Measurements from ENCODE around the gene HEPN1. TPM values are rescaled to one million over a fixed set of nuclear protein-coding genes. Genes with fewer than 3 reads are reported as not detected.

HEPN1 gene
- total and polyA plus RNA-seq, 4 donors = 0.51 TPM; not detected in 3

DNA sequence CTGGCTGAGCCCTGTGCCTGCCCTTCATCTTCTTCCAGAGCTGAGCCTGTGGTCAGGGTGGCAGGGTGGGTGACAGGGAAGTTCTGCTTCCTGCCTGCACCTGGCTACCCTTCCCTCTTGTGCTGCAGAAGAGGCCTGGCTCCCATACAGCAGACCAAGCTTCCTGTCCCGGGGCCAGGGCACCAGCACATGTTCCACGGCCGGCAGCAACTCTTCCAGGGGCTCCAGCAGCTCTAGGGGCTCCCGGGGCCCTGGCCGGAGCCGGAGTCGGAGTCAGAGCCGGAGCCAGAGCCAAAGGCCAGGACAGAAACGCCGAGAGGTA is 38.8 kb upstream of the HEPN1 start:
- ATAC-seq (ENCODE audit: low FRiP score) = no peak
- intact Hi-C loops (cut with DNase I) = no loop called here
- Histone ChIP-seq H3K27ac (ENCODE audit: low read depth in 1 of 2, low read length in 2 of 2) (no peak overlapping the region), H3K4me3 (ENCODE audit: low read length in 2 of 2) (no peak overlapping the region), H3K4me1 (ENCODE audit: control insufficient read depth in 1 of 2, insufficient read depth in 2 of 2, low read length in 2 of 2) (no peaks in the 10 kb centered on the region), H3K27me3 (ENCODE audit: control insufficient read depth in 1 of 2, insufficient read depth in 2 of 2, low read length in 1 of 2) (no peaks in the 10 kb centered on the region), H3K9me3 (ENCODE audit: control insufficient read depth, low read length) (no peaks in the 10 kb centered on the region), H3K36me3 (ENCODE audit: control insufficient read depth in 1 of 2, insufficient read depth in 2 of 2, low read length in 1 of 2) (no peaks in the 10 kb centered on the region)
- 84 to 86% methylated on average over 10 of the region's 10 CpGs for WGBS, 2 donors
- DNase-seq = no peak

DNA sequence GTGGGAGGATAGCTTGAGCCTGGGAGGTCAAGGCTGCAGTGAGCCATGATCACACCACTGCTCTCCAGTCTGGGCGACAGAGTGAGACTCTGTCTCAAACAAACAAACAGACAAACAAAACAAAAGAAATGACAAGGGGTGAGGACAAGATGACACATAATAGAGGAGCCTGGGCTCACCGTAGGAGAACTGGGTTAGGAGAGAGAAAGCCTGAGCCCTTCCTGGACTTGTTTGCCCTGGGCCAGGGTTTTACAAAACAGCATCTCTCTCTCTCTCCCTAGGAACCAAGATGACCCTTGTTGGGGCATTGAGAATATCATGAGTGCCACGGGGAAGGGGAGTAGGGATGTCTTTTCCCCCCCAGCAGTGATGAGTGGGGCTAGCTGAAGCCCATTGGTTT is 38.1 kb upstream of the HEPN1 start:
- no peak overlapping the region for H3K4me3 ChIP-seq (ENCODE audit: low read length in 2 of 2)
- no peak overlapping the region for H3K27ac ChIP-seq (ENCODE audit: low read depth in 1 of 2, low read length in 2 of 2)
- intact Hi-C loops (cut with DNase I) = no loop called here
- no peaks in the 10 kb centered on the region for H3K9me3 ChIP-seq (ENCODE audit: control insufficient read depth, low read length)
- H3K36me3 ChIP-seq (ENCODE audit: control insufficient read depth in 1 of 2, insufficient read depth in 2 of 2, low read length in 1 of 2) = no peaks in the 10 kb centered on the region
- no peaks in the 10 kb centered on the region for H3K4me1 ChIP-seq (ENCODE audit: control insufficient read depth in 1 of 2, insufficient read depth in 2 of 2, low read length in 2 of 2)
- no peak for ATAC-seq (ENCODE audit: low FRiP score)
- H3K27me3 ChIP-seq (ENCODE audit: control insufficient read depth in 1 of 2, insufficient read depth in 2 of 2, low read length in 1 of 2) = no peaks in the 10 kb centered on the region
- DNase-seq = no peak
- WGBS, 2 donors = 78% methylated on average over 3 of the region's 3 CpGs

DNA sequence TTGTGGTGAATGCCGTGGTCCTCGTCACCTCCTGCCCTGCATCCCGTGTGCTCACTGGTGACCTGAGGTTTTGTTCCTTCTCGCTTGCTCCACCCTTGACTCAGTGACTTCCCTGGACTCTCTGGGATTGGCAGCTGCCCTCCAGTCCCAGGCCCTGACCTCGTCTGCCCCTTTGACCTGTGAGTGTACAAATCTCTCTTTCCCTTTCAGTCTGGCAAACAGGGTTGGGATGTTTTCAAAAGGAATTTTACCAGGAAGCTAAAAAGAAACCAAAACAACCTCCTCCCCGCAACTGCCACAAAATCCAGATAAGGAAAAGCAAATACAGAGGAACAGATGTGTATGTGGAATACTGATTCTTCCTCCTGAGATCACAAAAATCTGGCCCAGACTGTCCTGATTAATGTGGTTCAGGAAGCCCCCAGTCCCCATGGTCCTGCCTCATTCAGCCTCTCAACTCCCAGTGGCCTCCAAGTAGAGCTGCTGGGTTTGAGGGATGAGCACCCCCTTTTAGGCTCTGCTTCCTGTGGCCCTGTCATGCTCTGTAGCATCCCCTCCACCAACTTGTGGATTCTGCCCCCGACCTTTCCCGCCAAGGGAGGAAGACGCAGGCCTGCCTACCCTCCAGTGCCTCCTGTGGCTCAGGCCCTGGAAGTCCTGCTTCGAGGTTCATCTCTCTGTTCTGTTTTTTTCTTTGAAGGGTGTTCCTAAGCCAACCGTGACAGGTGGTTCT is 36.5 kb upstream of the HEPN1 start:
- intact Hi-C loops (cut with DNase I) = no loop called here
- no peak overlapping the region for H3K27ac ChIP-seq (ENCODE audit: low read depth in 1 of 2, low read length in 2 of 2)
- peak in 1 of 2 donors; percentile 65 for DNase-seq

DNA sequence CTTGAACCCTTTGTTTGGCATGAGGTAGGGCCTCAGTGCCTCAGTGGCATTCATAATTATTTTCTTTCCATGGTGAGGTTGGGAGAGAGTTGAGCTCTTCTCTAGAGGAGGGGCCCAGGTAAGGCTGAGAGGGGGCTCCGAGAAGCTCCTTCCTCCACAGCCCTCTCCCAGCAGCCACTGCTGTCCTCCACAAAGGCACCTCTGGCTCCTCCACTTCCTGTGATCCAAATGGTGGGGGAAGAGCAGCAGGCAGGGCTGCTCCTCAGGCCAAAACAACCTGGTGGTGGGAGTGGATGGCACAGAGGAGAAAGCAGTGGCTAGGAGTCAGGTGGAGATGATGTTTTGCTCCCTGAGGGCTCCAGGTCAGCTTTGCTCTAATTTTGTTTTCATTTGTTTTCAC is 34.7 kb upstream of the HEPN1 start:
- no peak for DNase-seq

More for the DNA sequence above, 36.5 kb upstream of the HEPN1 start:
- Histone ChIP-seq H3K4me3 (ENCODE audit: low read length in 2 of 2) (no peak overlapping the region), H3K36me3 (ENCODE audit: control insufficient read depth in 1 of 2, insufficient read depth in 2 of 2, low read length in 1 of 2) (no peaks in the 10 kb centered on the region), H3K27me3 (ENCODE audit: control insufficient read depth in 1 of 2, insufficient read depth in 2 of 2, low read length in 1 of 2) (no peaks in the 10 kb centered on the region), H3K4me1 (ENCODE audit: control insufficient read depth in 1 of 2, insufficient read depth in 2 of 2, low read length in 2 of 2) (no peaks in the 10 kb centered on the region), H3K9me3 (ENCODE audit: control insufficient read depth, low read length) (no peaks in the 10 kb centered on the region)
- WGBS, 2 donors = 78% methylated on average over 11 of the region's 11 CpGs
- ATAC-seq (ENCODE audit: low FRiP score) = no peak

DNA sequence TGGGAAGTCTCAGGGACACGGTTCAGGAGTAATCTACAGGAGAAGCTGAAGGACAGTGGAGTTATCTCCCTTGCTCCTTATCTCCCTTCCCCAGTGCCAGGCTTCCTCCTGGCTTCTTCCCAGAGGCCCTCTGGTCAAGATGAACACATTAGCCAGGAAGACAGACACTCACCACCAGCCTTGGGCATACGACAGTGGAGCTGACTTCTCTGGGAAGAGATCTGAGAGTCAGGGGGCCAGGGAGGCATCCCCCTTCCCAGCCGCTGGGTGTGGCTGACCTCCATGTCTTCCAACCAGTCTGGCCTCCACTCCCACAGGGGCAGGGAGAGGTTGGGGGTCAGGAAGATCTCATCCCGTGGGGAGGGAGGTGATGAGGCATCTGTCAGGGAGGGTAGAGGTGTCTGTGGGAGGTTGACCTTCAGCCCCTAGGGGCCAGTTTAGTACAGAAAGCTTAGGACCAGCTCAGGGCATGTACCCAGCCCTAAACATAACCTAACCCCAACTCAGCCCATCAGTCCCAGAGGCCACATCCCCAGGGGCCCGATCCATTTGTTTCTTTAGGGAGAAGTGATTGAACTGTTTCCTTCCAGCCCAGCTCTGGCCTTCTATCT is 34.1 kb upstream of the HEPN1 start:
- peak in 1 of 2 donors; percentile 65 for DNase-seq
- no peak for ATAC-seq (ENCODE audit: low FRiP score)

More for the DNA sequence above, 34.7 kb upstream of the HEPN1 start:
- Histone ChIP-seq H3K27me3 (ENCODE audit: control insufficient read depth in 1 of 2, insufficient read depth in 2 of 2, low read length in 1 of 2) (no peaks in the 10 kb centered on the region), H3K4me3 (ENCODE audit: low read length in 2 of 2) (no peak overlapping the region), H3K27ac (ENCODE audit: low read depth in 1 of 2, low read length in 2 of 2) (no peak overlapping the region), H3K36me3 (ENCODE audit: control insufficient read depth in 1 of 2, insufficient read depth in 2 of 2, low read length in 1 of 2) (no peaks in the 10 kb centered on the region), H3K9me3 (ENCODE audit: control insufficient read depth, low read length) (no peaks in the 10 kb centered on the region), H3K4me1 (ENCODE audit: control insufficient read depth in 1 of 2, insufficient read depth in 2 of 2, low read length in 2 of 2) (no peaks in the 10 kb centered on the region)
- no peak for ATAC-seq (ENCODE audit: low FRiP score)
- WGBS, 2 donors = 86 to 88% methylated on average over 1 of the region's 1 CpG
- intact Hi-C loops (cut with DNase I) = no loop called here

DNA sequence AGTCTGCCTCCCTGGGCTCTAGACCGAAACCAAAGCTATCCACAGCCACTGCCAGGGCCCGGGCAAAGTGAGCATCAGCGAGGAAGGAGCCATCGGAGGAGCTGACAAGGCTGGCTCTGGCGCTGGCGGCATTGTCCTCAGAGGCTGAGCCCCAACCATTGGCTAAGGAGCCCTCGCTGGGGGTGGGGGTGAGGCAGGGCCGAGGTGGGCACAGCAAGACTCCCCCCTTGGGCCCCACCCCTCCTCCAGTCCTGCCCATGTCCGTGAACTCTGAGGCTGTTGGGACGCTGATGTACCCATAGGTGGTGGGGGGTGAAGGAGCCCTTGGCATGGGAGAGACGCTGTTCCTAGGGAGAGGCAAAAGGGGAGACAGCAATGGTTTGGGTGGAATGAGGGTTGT is 32.6 kb upstream of the HEPN1 start:
- Histone ChIP-seq H3K9me3 (ENCODE audit: control insufficient read depth, low read length) (no peaks in the 10 kb centered on the region), H3K4me1 (ENCODE audit: control insufficient read depth in 1 of 2, insufficient read depth in 2 of 2, low read length in 2 of 2) (no peaks in the 10 kb centered on the region), H3K36me3 (ENCODE audit: control insufficient read depth in 1 of 2, insufficient read depth in 2 of 2, low read length in 1 of 2) (no peaks in the 10 kb centered on the region), H3K27me3 (ENCODE audit: control insufficient read depth in 1 of 2, insufficient read depth in 2 of 2, low read length in 1 of 2) (no peaks in the 10 kb centered on the region), H3K4me3 (ENCODE audit: low read length in 2 of 2) (no peak overlapping the region), H3K27ac (ENCODE audit: low read depth in 1 of 2, low read length in 2 of 2) (no peak overlapping the region)
- peak in 1 of 2 donors; percentile 68 for DNase-seq
- intact Hi-C loops (cut with DNase I) = no loop called here
- 86 to 89% methylated on average over 11 of the region's 11 CpGs for WGBS, 2 donors
- no peak for ATAC-seq (ENCODE audit: low FRiP score)

More for the DNA sequence above, 34.1 kb upstream of the HEPN1 start:
- H3K27ac ChIP-seq (ENCODE audit: low read depth in 1 of 2, low read length in 2 of 2) = no peak overlapping the region
- no peak overlapping the region for H3K4me3 ChIP-seq (ENCODE audit: low read length in 2 of 2)
- no peaks in the 10 kb centered on the region for H3K36me3 ChIP-seq (ENCODE audit: control insufficient read depth in 1 of 2, insufficient read depth in 2 of 2, low read length in 1 of 2)
- no peaks in the 10 kb centered on the region for H3K9me3 ChIP-seq (ENCODE audit: control insufficient read depth, low read length)
- no peaks in the 10 kb centered on the region for H3K27me3 ChIP-seq (ENCODE audit: control insufficient read depth in 1 of 2, insufficient read depth in 2 of 2, low read length in 1 of 2)
- no peaks in the 10 kb centered on the region for H3K4me1 ChIP-seq (ENCODE audit: control insufficient read depth in 1 of 2, insufficient read depth in 2 of 2, low read length in 2 of 2)
- intact Hi-C loops (cut with DNase I) = no loop called here
- 62 to 68% methylated on average over 5 of the region's 5 CpGs for WGBS, 2 donors

DNA sequence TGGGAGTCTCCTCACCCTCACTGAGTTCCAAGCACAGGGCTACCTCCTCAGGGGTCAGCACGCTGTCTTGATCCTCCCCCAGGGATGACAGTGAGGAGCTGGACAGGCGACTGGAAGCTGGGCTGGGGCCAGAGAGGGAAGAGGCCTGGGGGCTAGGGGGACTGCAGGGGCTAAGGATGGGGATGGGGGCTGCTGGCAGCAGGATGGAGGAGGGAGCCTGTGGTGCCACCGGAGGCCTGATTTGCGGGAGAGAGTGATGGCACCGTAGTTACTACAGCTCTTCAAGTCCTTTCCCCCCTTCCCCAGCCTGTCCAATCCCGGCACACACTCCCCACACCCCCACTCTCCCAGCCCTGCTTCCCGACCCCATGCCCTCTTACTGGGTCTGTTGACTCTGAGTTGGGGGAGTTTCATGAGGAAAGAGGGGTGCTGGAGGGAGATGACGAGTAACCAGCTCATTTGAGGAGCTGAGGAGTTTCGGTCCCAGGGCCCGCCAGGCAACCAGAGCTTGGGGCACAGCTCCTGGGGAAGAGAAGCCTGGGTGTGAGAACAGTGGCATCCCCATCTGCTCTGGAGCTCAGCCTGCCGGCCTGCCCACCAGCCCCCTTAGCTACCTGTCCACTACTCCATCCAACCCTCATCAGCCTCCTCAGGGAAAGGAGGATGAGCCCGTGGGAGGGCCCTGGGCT is 31.9 kb upstream of the HEPN1 start:
- WGBS, 2 donors = 74 to 84% methylated on average over 11 to 12 of the region's 12 CpGs
- no peak for DNase-seq
- Histone ChIP-seq H3K9me3 (ENCODE audit: control insufficient read depth, low read length) (no peaks in the 10 kb centered on the region), H3K27me3 (ENCODE audit: control insufficient read depth in 1 of 2, insufficient read depth in 2 of 2, low read length in 1 of 2) (no peaks in the 10 kb centered on the region), H3K27ac (ENCODE audit: low read depth in 1 of 2, low read length in 2 of 2) (no peak overlapping the region), H3K4me1 (ENCODE audit: control insufficient read depth in 1 of 2, insufficient read depth in 2 of 2, low read length in 2 of 2) (no peaks in the 10 kb centered on the region), H3K36me3 (ENCODE audit: control insufficient read depth in 1 of 2, insufficient read depth in 2 of 2, low read length in 1 of 2) (no peaks in the 10 kb centered on the region), H3K4me3 (ENCODE audit: low read length in 2 of 2) (no peak overlapping the region)
- ATAC-seq (ENCODE audit: low FRiP score) = no peak
- intact Hi-C loops (cut with DNase I) = no loop called here

DNA sequence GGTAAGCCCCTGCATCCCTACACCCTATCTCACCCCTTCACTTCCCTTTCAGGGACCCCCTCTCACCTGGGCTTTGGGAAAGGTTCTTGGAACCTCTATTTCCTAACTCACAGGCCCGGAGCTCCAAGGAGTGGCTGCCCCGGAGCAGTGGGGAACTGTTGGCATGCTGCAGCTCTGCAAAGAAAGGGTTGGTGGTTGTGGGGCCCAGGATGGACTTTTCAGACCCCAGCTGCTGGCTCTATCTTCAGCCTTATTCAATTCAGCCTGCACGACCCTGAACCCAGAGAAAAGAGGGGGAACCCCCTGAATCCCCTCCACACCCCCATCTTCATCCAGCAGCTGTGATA is 31.4 kb upstream of the HEPN1 start:
- no peak for ATAC-seq (ENCODE audit: low FRiP score)
- no peak overlapping the region for H3K4me3 ChIP-seq (ENCODE audit: low read length in 2 of 2)
- no peak for DNase-seq
- 80 to 82% methylated on average over 3 of the region's 3 CpGs for WGBS, 2 donors
- H3K9me3 ChIP-seq (ENCODE audit: control insufficient read depth, low read length) = no peaks in the 10 kb centered on the region
- H3K27me3 ChIP-seq (ENCODE audit: control insufficient read depth in 1 of 2, insufficient read depth in 2 of 2, low read length in 1 of 2) = no peaks in the 10 kb centered on the region
- no peak overlapping the region for H3K27ac ChIP-seq (ENCODE audit: low read depth in 1 of 2, low read length in 2 of 2)
- intact Hi-C loops (cut with DNase I) = no loop called here
- H3K36me3 ChIP-seq (ENCODE audit: control insufficient read depth in 1 of 2, insufficient read depth in 2 of 2, low read length in 1 of 2) = no peaks in the 10 kb centered on the region
- no peaks in the 10 kb centered on the region for H3K4me1 ChIP-seq (ENCODE audit: control insufficient read depth in 1 of 2, insufficient read depth in 2 of 2, low read length in 2 of 2)
